ENCODE measurements around the gene FHIT.

GRCh38 chr3:59885899-59886400, 1365.3 kb downstream of the FHIT start:
- no peak for TF ChIP-seq POLR2A (IDR thresholded peaks at IDR 0.05)
- TF ChIP-seq, protein P1, sequence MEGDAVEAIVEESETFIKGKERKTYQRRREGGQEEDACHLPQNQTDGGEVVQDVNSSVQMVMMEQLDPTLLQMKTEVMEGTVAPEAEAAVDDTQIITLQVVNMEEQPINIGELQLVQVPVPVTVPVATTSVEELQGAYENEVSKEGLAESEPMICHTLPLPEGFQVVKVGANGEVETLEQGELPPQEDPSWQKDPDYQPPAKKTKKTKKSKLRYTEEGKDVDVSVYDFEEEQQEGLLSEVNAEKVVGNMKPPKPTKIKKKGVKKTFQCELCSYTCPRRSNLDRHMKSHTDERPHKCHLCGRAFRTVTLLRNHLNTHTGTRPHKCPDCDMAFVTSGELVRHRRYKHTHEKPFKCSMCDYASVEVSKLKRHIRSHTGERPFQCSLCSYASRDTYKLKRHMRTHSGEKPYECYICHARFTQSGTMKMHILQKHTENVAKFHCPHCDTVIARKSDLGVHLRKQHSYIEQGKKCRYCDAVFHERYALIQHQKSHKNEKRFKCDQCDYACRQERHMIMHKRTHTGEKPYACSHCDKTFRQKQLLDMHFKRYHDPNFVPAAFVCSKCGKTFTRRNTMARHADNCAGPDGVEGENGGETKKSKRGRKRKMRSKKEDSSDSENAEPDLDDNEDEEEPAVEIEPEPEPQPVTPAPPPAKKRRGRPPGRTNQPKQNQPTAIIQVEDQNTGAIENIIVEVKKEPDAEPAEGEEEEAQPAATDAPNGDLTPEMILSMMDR (IDR thresholded peaks at IDR 0.05), result no peak

All from Peyer's patch (tissue), 4 donors.